Endodermal cell (in vitro differentiated cells): ENCODE results near the gene KHDRBS2. TPM values are rescaled to one million over a fixed set of nuclear protein-coding genes. Genes with fewer than 3 reads are reported as not detected.

ENCODE experiments used
- DNase-seq: peaks from one replicate; pipeline ENCODE4 v3.0.0-alpha.2; 2017
- H3K27ac ChIP-seq: 2 replicates; pipeline ENCODE4 v1.5.1; 2013; ENCODE audit warnings: mild to moderate bottlenecking, low read depth, low read length, moderate library complexity
- H3K27me3 ChIP-seq: 2 replicates; pipeline ENCODE4 v1.6.1; 2013; ENCODE audit warnings: mild to moderate bottlenecking, low read length, moderate library complexity; ENCODE audit not compliant: insufficient read depth, control insufficient read depth, poor library complexity, severe bottlenecking
- H3K36me3 ChIP-seq: 2 replicates; pipeline ENCODE4 v1.7.0; 2013; ENCODE audit warnings: mild to moderate bottlenecking, low read length, moderate library complexity; ENCODE audit not compliant: control insufficient read depth, insufficient read depth
- H3K4me1 ChIP-seq: one replicate; pipeline ENCODE4 v1.7.0; 2013; ENCODE audit warnings: low read length; ENCODE audit not compliant: control insufficient read depth, insufficient read depth
- H3K4me3 ChIP-seq: 2 replicates; pipeline ENCODE4 v1.5.1; 2013; ENCODE audit warnings: mild to moderate bottlenecking, low read length, moderate library complexity
- H3K9ac ChIP-seq: 2 replicates; pipeline ENCODE4 v1.6.1; 2013; ENCODE audit warnings: mild to moderate bottlenecking, low read length, moderate library complexity; ENCODE audit not compliant: poor library complexity, severe bottlenecking; ENCODE audit errors: extremely low read depth
- H3K9me3 ChIP-seq: 2 replicates; pipeline ENCODE4 v1.6.1; 2013; ENCODE audit warnings: mild to moderate bottlenecking, low read length, moderate library complexity; ENCODE audit not compliant: control insufficient read depth
- H3K27ac Mint-ChIP-seq: 2 replicates; pipeline ENCODE4 v1.8.0; 2020; ENCODE audit warnings: mixed read lengths
- H3K27me3 Mint-ChIP-seq: 2 replicates; pipeline ENCODE4 v1.8.0; 2021; ENCODE audit warnings: mild to moderate bottlenecking, mixed read lengths; ENCODE audit not compliant: insufficient read depth
- H3K36me3 Mint-ChIP-seq: 2 replicates; pipeline ENCODE4 v1.8.0; 2020; ENCODE audit warnings: low read depth, mixed read lengths
- H3K4me1 Mint-ChIP-seq: 2 replicates; pipeline ENCODE4 v1.8.0; 2020; ENCODE audit warnings: mixed read lengths
- H3K4me3 Mint-ChIP-seq: 2 replicates; pipeline ENCODE4 v1.8.0; 2020; ENCODE audit warnings: mild to moderate bottlenecking, moderate library complexity, mixed read lengths
- H3K9me3 Mint-ChIP-seq: 2 replicates; pipeline ENCODE4 v1.8.0; 2020; ENCODE audit warnings: mild to moderate bottlenecking, mixed read lengths
- WGBS, 2 experiments: methylation state at CpG; one replicate each; pipeline versions ENCODE4 v1.1.5 to v1.1.7; 2013; ENCODE audit warnings: missing lambda C conversion rate in 2 of 2, mixed read lengths in 1 of 2; ENCODE audit not compliant: insufficient coverage in 1 of 2, insufficient read length in 1 of 2; 5-methylcytosine and 5-hydroxymethylcytosine counted together
- total RNA-seq, 2 donors: library from RNA; stranded (reverse); fragmentation: NEBNext Ultra II Directional in 1 of 2; extraction: Animal tissue kit (Norgen Biotek cat#: 25700) in 1 of 2; gene quantifications; 2 replicates in 1 of 2; 3 replicates in 1 of 2; pipeline ENCODE4 v1.2.1, GENCODE V29; 2021
- TF ChIP-seq, protein P1 (sequence below): fragments of 200-600 bp; sonication (generic); conservative IDR thresholded peaks from 2 replicates; pipeline ENCODE4 v1.5.0; 2021; ENCODE audit warnings: antibody characterized with exemption, mild to moderate bottlenecking

Gene KHDRBS2
- total RNA-seq, 2 donors from 2014 or later = 11.4 to 29.0 TPM

- H3K4me1 Mint-ChIP-seq = peaks cover 14% of the 10 kb centered on the region
- TF ChIP-seq, protein P1, sequence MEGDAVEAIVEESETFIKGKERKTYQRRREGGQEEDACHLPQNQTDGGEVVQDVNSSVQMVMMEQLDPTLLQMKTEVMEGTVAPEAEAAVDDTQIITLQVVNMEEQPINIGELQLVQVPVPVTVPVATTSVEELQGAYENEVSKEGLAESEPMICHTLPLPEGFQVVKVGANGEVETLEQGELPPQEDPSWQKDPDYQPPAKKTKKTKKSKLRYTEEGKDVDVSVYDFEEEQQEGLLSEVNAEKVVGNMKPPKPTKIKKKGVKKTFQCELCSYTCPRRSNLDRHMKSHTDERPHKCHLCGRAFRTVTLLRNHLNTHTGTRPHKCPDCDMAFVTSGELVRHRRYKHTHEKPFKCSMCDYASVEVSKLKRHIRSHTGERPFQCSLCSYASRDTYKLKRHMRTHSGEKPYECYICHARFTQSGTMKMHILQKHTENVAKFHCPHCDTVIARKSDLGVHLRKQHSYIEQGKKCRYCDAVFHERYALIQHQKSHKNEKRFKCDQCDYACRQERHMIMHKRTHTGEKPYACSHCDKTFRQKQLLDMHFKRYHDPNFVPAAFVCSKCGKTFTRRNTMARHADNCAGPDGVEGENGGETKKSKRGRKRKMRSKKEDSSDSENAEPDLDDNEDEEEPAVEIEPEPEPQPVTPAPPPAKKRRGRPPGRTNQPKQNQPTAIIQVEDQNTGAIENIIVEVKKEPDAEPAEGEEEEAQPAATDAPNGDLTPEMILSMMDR = no peak
- Histone ChIP-seq H3K9me3 (no peaks in the 10 kb centered on the region), H3K4me3 (no peak overlapping the region), H3K27ac (no peak overlapping the region), H3K27me3 (no peaks in the 10 kb centered on the region), H3K36me3 (no peaks in the 10 kb centered on the region), H3K4me1 (no peaks in the 10 kb centered on the region), H3K9ac (no peak overlapping the region)
- no peak overlapping the region for H3K4me3 Mint-ChIP-seq
- no peak for DNase-seq
- H3K9me3 Mint-ChIP-seq = no peaks in the 10 kb centered on the region
- H3K36me3 Mint-ChIP-seq = no peaks in the 10 kb centered on the region
- WGBS, 2 experiments = 93 to 100% methylated on average over 3 of the region's 3 CpGs
- no peak overlapping the region for H3K27ac Mint-ChIP-seq
- peaks cover 4% of the 10 kb centered on the region for H3K27me3 Mint-ChIP-seq
Observed at GRCh38 chr6:62280099-62280498, 5.9 kb downstream of the KHDRBS2 start.

DNA sequence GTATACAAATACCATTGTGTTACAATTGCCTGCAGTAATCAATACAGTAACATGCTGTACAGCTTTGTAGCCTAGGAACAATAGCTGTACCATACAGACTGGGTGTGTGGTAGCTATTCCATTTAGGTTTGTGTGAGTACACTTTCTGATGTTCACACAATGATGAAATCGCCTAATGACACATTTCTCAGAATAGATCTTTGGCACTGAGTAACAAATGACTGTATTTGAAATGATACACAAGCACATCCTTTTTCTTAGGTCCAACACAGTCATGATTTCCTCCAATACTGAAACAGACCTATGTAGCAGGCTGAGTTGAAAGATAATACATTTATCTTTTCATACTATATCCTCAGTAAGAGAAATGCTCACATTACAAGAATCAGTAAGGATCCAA is 13.9 kb downstream of the KHDRBS2 start:
- H3K27ac ChIP-seq = no peak overlapping the region

GRCh38 chr6:62265906-62266525 is 20.0 kb downstream of the KHDRBS2 start:
- H3K4me3 Mint-ChIP-seq = no peak overlapping the region
- WGBS, 2 experiments = 87 to 100% methylated on average over 2 to 3 of the region's 3 CpGs

More for the DNA sequence above, 13.9 kb downstream of the KHDRBS2 start:
- TF ChIP-seq, protein P1 = no peak
- H3K4me3 Mint-ChIP-seq = no peak overlapping the region
- no peaks in the 10 kb centered on the region for H3K36me3 Mint-ChIP-seq
- WGBS, 2 experiments = 92% methylated on average over 1 of the region's 1 CpG; no CpG with 5 or more reads in 1 of the 2 experiments
- Histone ChIP-seq H3K9ac (no peak overlapping the region), H3K27me3 (no peaks in the 10 kb centered on the region), H3K4me1 (no peaks in the 10 kb centered on the region), H3K36me3 (no peaks in the 10 kb centered on the region), H3K9me3 (peaks cover 7% of the 10 kb centered on the region), H3K4me3 (no peak overlapping the region)
- no peak overlapping the region for H3K27ac Mint-ChIP-seq
- H3K9me3 Mint-ChIP-seq = no peaks in the 10 kb centered on the region
- H3K27me3 Mint-ChIP-seq = no peaks in the 10 kb centered on the region
- no peaks in the 10 kb centered on the region for H3K4me1 Mint-ChIP-seq
- no peak for DNase-seq

More at GRCh38 chr6:62265906-62266525, 20.0 kb downstream of the KHDRBS2 start:
- Mint-ChIP-seq H3K9me3 (no peaks in the 10 kb centered on the region), H3K36me3 (no peaks in the 10 kb centered on the region), H3K27me3 (no peaks in the 10 kb centered on the region), H3K4me1 (no peaks in the 10 kb centered on the region), H3K27ac (no peak overlapping the region)
- no peaks in the 10 kb centered on the region for H3K9me3 ChIP-seq
- H3K27ac ChIP-seq = no peak overlapping the region
- H3K4me1 ChIP-seq = no peaks in the 10 kb centered on the region
- no peak overlapping the region for H3K4me3 ChIP-seq
- H3K36me3 ChIP-seq = no peaks in the 10 kb centered on the region
- no peak overlapping the region for H3K9ac ChIP-seq
- DNase-seq = no peak
- no peaks in the 10 kb centered on the region for H3K27me3 ChIP-seq
- TF ChIP-seq, protein P1 = no peak
